ENCODE results near the gene CMSS1. TPM values are rescaled to one million over a fixed set of nuclear protein-coding genes. Genes with fewer than 3 reads are reported as not detected.

The CMSS1 gene
- total RNA-seq, 5 donors from 2014 or later (not counting 1 experiment from before 2014, with no cell fraction given) = 16.2 to 22.0 (median 18.3) TPM

GRCh38 chr3:100131241-100131640 lies 313.6 kb downstream of the CMSS1 start:
- no peaks in the 10 kb centered on the region for H3K4me1 ChIP-seq (ENCODE audit: control insufficient read depth in 1 of 2, extremely low read depth in 1 of 2, insufficient read depth in 2 of 2, low read length in 2 of 2)
- H3K4me3 ChIP-seq (ENCODE audit: control insufficient read depth in 1 of 2, extremely low read depth in 1 of 2, low read length in 1 of 2) = no peak overlapping the region
- Mint-ChIP-seq H3K27me3 (no peaks in the 10 kb centered on the region), H3K4me1 (no peaks in the 10 kb centered on the region), H3K27ac (no peak overlapping the region), H3K36me3 (peaks cover 5% of the 10 kb centered on the region), H3K4me3 (no peak overlapping the region), H3K9me3 (no peaks in the 10 kb centered on the region)
- ATAC-seq (replicated peaks in 1 of 4) (no peak), DNase-seq (no peak)
- ChIA-PET POLR2A (no interaction called here), CTCF (interaction anchor here in 1 of 2 donors (0.6 kb wide), 1 partner anchor 57 kb away, joined by 3 read pairs; no protein-coding TSS in a partner anchor)
- no CpG with 5 or more reads among the region's 6 CpGs for WGBS (ENCODE audit: insufficient coverage)
- H3K27me3 ChIP-seq (replicated peaks in 1 of 2; ENCODE audit: control insufficient read depth in 2 of 2, extremely low read depth in 1 of 2, insufficient read depth in 2 of 2, low read length in 1 of 2) = no peaks in the 10 kb centered on the region
- H3K9me3 ChIP-seq = no peaks in the 10 kb centered on the region
- H3K27ac ChIP-seq (ENCODE audit: low read length) = no peak overlapping the region
- no peaks in the 10 kb centered on the region for H3K36me3 ChIP-seq (ENCODE audit: control insufficient read depth in 2 of 2, extremely low read depth in 1 of 2, insufficient read depth in 1 of 2, low read length in 1 of 2)

DNA sequence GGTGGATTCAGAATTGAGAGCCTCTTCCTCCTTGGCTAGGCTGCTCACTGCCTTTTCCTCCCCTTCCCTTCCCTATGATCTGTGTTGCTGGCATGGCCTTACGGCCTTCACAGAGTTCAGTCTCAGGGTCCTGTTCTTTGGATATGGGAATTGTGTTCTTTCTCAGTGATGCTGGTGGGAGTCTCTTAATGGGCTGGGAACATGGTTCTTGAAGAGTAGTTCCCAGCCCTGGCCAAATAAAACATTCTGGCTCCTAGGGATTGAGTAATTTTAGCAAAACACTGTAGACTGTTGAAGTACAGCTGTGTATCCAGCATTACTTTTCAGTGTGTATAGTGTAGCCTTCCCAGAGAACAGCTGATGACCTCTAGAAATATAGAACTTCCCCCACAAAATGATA lies 319.3 kb downstream of the CMSS1 start:
- no peak for ATAC-seq (replicated peaks in 1 of 4)
- Histone ChIP-seq H3K4me1 (ENCODE audit: control insufficient read depth in 1 of 2, extremely low read depth in 1 of 2, insufficient read depth in 2 of 2, low read length in 2 of 2) (no peaks in the 10 kb centered on the region), H3K9me3 (no peaks in the 10 kb centered on the region), H3K4me3 (ENCODE audit: control insufficient read depth in 1 of 2, extremely low read depth in 1 of 2, low read length in 1 of 2) (no peak overlapping the region), H3K27ac (ENCODE audit: low read length) (no peak overlapping the region), H3K27me3 (replicated peaks in 1 of 2; ENCODE audit: control insufficient read depth in 2 of 2, extremely low read depth in 1 of 2, insufficient read depth in 2 of 2, low read length in 1 of 2) (no peaks in the 10 kb centered on the region), H3K36me3 (ENCODE audit: control insufficient read depth in 2 of 2, extremely low read depth in 1 of 2, insufficient read depth in 1 of 2, low read length in 1 of 2) (no peaks in the 10 kb centered on the region)
- no peak for DNase-seq
- Mint-ChIP-seq H3K27me3 (no peaks in the 10 kb centered on the region), H3K4me1 (no peaks in the 10 kb centered on the region), H3K27ac (no peak overlapping the region), H3K4me3 (no peak overlapping the region), H3K9me3 (peaks cover 0 to 4% (median 2%) of the 10 kb centered on the region in 3 donors), H3K36me3 (peaks cover 21% of the 10 kb centered on the region)
- CTCF ChIA-PET = interaction anchor here in 1 of 2 donors (0.5 to 0.7 kb wide), 3 partner anchors 11 to 556 kb away, joined by 3 to 8 read pairs (median 3); no protein-coding TSS in a partner anchor
- no CpG with 5 or more reads among the region's 1 CpG for WGBS (ENCODE audit: insufficient coverage)
- POLR2A ChIA-PET = interaction anchor here in 1 of 2 donors (0.6 kb wide), 1 partner anchor 49 kb away, joined by 6 read pairs; no protein-coding TSS in a partner anchor

- no peaks in the 10 kb centered on the region for H3K36me3 ChIP-seq (ENCODE audit: control insufficient read depth in 2 of 2, extremely low read depth in 1 of 2, insufficient read depth in 1 of 2, low read length in 1 of 2)
- WGBS (ENCODE audit: insufficient coverage) = no CpG with 5 or more reads among the region's 1 CpG
- no peaks in the 10 kb centered on the region for H3K27me3 Mint-ChIP-seq
Measured at GRCh38 chr3:100140976-100141375, 323.3 kb downstream of the CMSS1 start.

GRCh38 chr3:100141586-100141985 lies 323.9 kb downstream of the CMSS1 start:
- no peak overlapping the region for H3K27ac ChIP-seq (ENCODE audit: low read length)
- WGBS (ENCODE audit: insufficient coverage) = 86% methylated on average over 1 of the region's 1 CpG
- no peaks in the 10 kb centered on the region for H3K27me3 ChIP-seq (replicated peaks in 1 of 2; ENCODE audit: control insufficient read depth in 2 of 2, extremely low read depth in 1 of 2, insufficient read depth in 2 of 2, low read length in 1 of 2)
- Mint-ChIP-seq H3K27ac (no peak overlapping the region), H3K36me3 (peaks cover 45% of the 10 kb centered on the region), H3K4me1 (no peaks in the 10 kb centered on the region), H3K27me3 (no peaks in the 10 kb centered on the region), H3K9me3 (peaks cover 6 to 25% (median 10%) of the 10 kb centered on the region in 3 donors), H3K4me3 (no peak overlapping the region)
- no peaks in the 10 kb centered on the region for H3K9me3 ChIP-seq
- H3K4me1 ChIP-seq (ENCODE audit: control insufficient read depth in 1 of 2, extremely low read depth in 1 of 2, insufficient read depth in 2 of 2, low read length in 2 of 2) = no peaks in the 10 kb centered on the region
- POLR2A ChIA-PET = no interaction called here
- H3K4me3 ChIP-seq (ENCODE audit: control insufficient read depth in 1 of 2, extremely low read depth in 1 of 2, low read length in 1 of 2) = no peak overlapping the region
- DNase-seq (no peak), ATAC-seq (replicated peaks in 1 of 4) (no peak)
- CTCF ChIA-PET = no interaction called here
- H3K36me3 ChIP-seq (ENCODE audit: control insufficient read depth in 2 of 2, extremely low read depth in 1 of 2, insufficient read depth in 1 of 2, low read length in 1 of 2) = no peaks in the 10 kb centered on the region

More at GRCh38 chr3:100140976-100141375, 323.3 kb downstream of the CMSS1 start:
- H3K4me3 ChIP-seq (ENCODE audit: control insufficient read depth in 1 of 2, extremely low read depth in 1 of 2, low read length in 1 of 2) = no peak overlapping the region
- Mint-ChIP-seq H3K27ac (no peak overlapping the region), H3K4me3 (no peak overlapping the region), H3K4me1 (no peaks in the 10 kb centered on the region), H3K9me3 (peaks cover 6 to 25% (median 10%) of the 10 kb centered on the region in 3 donors), H3K36me3 (peaks cover 46% of the 10 kb centered on the region)
- H3K27ac ChIP-seq (ENCODE audit: low read length) = no peak overlapping the region
- no peaks in the 10 kb centered on the region for H3K4me1 ChIP-seq (ENCODE audit: control insufficient read depth in 1 of 2, extremely low read depth in 1 of 2, insufficient read depth in 2 of 2, low read length in 2 of 2)
- ATAC-seq (replicated peaks in 1 of 4) (no peak), DNase-seq (no peak)
- H3K9me3 ChIP-seq = no peaks in the 10 kb centered on the region
- ChIA-PET POLR2A (no interaction called here), CTCF (no interaction called here)
- no peaks in the 10 kb centered on the region for H3K27me3 ChIP-seq (replicated peaks in 1 of 2; ENCODE audit: control insufficient read depth in 2 of 2, extremely low read depth in 1 of 2, insufficient read depth in 2 of 2, low read length in 1 of 2)

DNA sequence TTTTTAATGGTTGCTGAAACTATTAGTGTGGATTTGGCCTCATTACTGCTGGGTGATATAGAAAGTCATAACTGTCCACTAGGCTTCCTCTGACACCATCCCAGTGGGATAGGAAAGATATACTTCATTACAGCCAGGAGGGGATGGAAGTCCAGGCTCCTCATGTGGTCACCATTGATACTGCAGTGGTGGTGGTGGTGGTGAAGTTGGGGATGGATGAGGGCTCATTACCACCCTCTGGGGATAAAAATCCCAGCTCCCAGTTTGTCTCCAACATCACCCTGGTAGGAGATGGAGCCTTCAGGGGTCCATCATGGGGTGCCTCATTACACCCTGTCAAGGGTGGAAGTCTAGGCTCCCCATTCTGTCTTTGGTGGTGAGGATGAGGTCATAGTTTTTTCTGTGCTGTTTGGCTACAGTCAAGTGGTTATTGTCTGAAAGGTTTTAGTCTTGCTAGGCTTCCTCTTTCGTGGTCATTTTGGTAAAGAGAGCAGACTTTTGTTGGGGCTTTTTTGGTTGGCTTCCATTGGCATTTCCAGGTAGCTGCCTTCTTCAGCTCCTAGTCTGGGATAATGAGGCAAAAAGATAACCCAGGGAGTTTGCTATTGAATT lies 326.7 kb downstream of the CMSS1 start:
- Mint-ChIP-seq H3K4me1 (no peaks in the 10 kb centered on the region), H3K36me3 (peaks cover 46% of the 10 kb centered on the region), H3K27ac (no peak overlapping the region), H3K4me3 (no peak overlapping the region), H3K9me3 (peaks cover 6 to 25% (median 10%) of the 10 kb centered on the region in 3 donors), H3K27me3 (no peaks in the 10 kb centered on the region)
- peaks cover 0 to 4% of the 10 kb centered on the region in 2 donors for H3K36me3 ChIP-seq (ENCODE audit: control insufficient read depth in 2 of 2, extremely low read depth in 1 of 2, insufficient read depth in 1 of 2, low read length in 1 of 2)
- H3K9me3 ChIP-seq = no peaks in the 10 kb centered on the region
- 38% methylated on average over 1 of the region's 1 CpG for WGBS (ENCODE audit: insufficient coverage)
- ChIA-PET POLR2A (no interaction called here), CTCF (no interaction called here)
- no peaks in the 10 kb centered on the region for H3K4me1 ChIP-seq (ENCODE audit: control insufficient read depth in 1 of 2, extremely low read depth in 1 of 2, insufficient read depth in 2 of 2, low read length in 2 of 2)
- no peak for DNase-seq
- H3K27me3 ChIP-seq (replicated peaks in 1 of 2; ENCODE audit: control insufficient read depth in 2 of 2, extremely low read depth in 1 of 2, insufficient read depth in 2 of 2, low read length in 1 of 2) = no peaks in the 10 kb centered on the region
- no peak overlapping the region for H3K27ac ChIP-seq (ENCODE audit: low read length)
- H3K4me3 ChIP-seq (ENCODE audit: control insufficient read depth in 1 of 2, extremely low read depth in 1 of 2, low read length in 1 of 2) = no peak overlapping the region
- no peak for ATAC-seq (replicated peaks in 1 of 4)

GRCh38 chr3:100149130-100149529 lies 331.5 kb downstream of the CMSS1 start:
- ChIA-PET POLR2A (interaction anchor here in 1 of 2 donors (0.5 kb wide), 1 partner anchor 129 kb away, joined by 6 read pairs; no protein-coding TSS in a partner anchor), CTCF (no interaction called here)
- H3K4me3 ChIP-seq (ENCODE audit: control insufficient read depth in 1 of 2, extremely low read depth in 1 of 2, low read length in 1 of 2) = no peak overlapping the region
- H3K27ac Mint-ChIP-seq = no peak overlapping the region
- peaks cover 0 to 8% of the 10 kb centered on the region in 2 donors for H3K36me3 ChIP-seq (ENCODE audit: control insufficient read depth in 2 of 2, extremely low read depth in 1 of 2, insufficient read depth in 1 of 2, low read length in 1 of 2)
- H3K9me3 ChIP-seq = no peaks in the 10 kb centered on the region
- DNase-seq (no peak), ATAC-seq (replicated peaks in 1 of 4) (no peak)
- peaks cover 56% of the 10 kb centered on the region for H3K36me3 Mint-ChIP-seq
- peaks cover 0 to 8% (median 4%) of the 10 kb centered on the region in 3 donors for H3K9me3 Mint-ChIP-seq
- no peaks in the 10 kb centered on the region for H3K4me1 Mint-ChIP-seq
- H3K27me3 Mint-ChIP-seq = no peaks in the 10 kb centered on the region
- no peaks in the 10 kb centered on the region for H3K27me3 ChIP-seq (replicated peaks in 1 of 2; ENCODE audit: control insufficient read depth in 2 of 2, extremely low read depth in 1 of 2, insufficient read depth in 2 of 2, low read length in 1 of 2)
- 96% methylated on average over 2 of the region's 2 CpGs for WGBS (ENCODE audit: insufficient coverage)
- H3K4me1 ChIP-seq (ENCODE audit: control insufficient read depth in 1 of 2, extremely low read depth in 1 of 2, insufficient read depth in 2 of 2, low read length in 2 of 2) = no peaks in the 10 kb centered on the region
- H3K4me3 Mint-ChIP-seq = no peak overlapping the region
- H3K27ac ChIP-seq (ENCODE audit: low read length) = no peak overlapping the region
